H9 (cell line): ENCODE measurements around the gene CFDP1. TPM values are rescaled to one million over a fixed set of nuclear protein-coding genes. Genes with fewer than 3 reads are reported as not detected.

Source experiments
- DNase-seq: peaks from one replicate; pipeline ENCODE4 v3.0.0-alpha.2; 2017
- H2AFZ ChIP-seq: one replicate; pipeline ENCODE4 v1.6.1; 2013; ENCODE audit warnings: mild to moderate bottlenecking, low read length, control low read depth, moderate library complexity
- H2AK5ac ChIP-seq: 2 replicates; pipeline ENCODE4 v1.6.1; 2013; ENCODE audit warnings: low read length, control low read depth, mixed read lengths; ENCODE audit not compliant: insufficient read length
- H2BK120ac ChIP-seq: one replicate; pipeline ENCODE4 v1.6.1; 2013; ENCODE audit warnings: low read depth, mild to moderate bottlenecking, low read length, control low read depth, inconsistent platforms; ENCODE audit not compliant: poor library complexity, severe bottlenecking
- H2BK12ac ChIP-seq: 2 replicates; pipeline ENCODE4 v1.6.1; 2013; ENCODE audit warnings: low read length, control low read depth, mixed read lengths, low read depth; ENCODE audit not compliant: insufficient read length
- H2BK15ac ChIP-seq: 2 replicates; pipeline ENCODE4 v1.6.1; 2013; ENCODE audit warnings: low read depth, low read length, control low read depth
- H2BK20ac ChIP-seq: one replicate; pipeline ENCODE4 v1.6.1; 2013; ENCODE audit warnings: low read depth, mild to moderate bottlenecking, low read length, control low read depth, inconsistent platforms; ENCODE audit not compliant: poor library complexity, severe bottlenecking
- H2BK5ac ChIP-seq: 2 replicates; pipeline ENCODE4 v1.6.1; 2013; ENCODE audit warnings: low read length, control low read depth, mixed read lengths; ENCODE audit not compliant: insufficient read length
- H3K14ac ChIP-seq: 2 replicates; pipeline ENCODE4 v1.6.1; 2013; ENCODE audit warnings: low read length, control low read depth; ENCODE audit not compliant: insufficient read depth
- H3K18ac ChIP-seq: 2 replicates; pipeline ENCODE4 v1.6.1; 2013; ENCODE audit warnings: low read depth, mild to moderate bottlenecking, mixed read lengths, low read length, control low read depth; ENCODE audit not compliant: insufficient read length
- H3K23ac ChIP-seq: 2 replicates; pipeline ENCODE4 v1.6.1; 2013; ENCODE audit warnings: low read length, control low read depth, mixed read lengths, low read depth; ENCODE audit not compliant: insufficient read length
- H3K23me2 ChIP-seq: 2 replicates; pipeline ENCODE4 v1.6.1; 2013; ENCODE audit warnings: low read depth, mild to moderate bottlenecking, mixed read lengths, low read length, control low read depth; ENCODE audit not compliant: insufficient read length, poor library complexity, severe bottlenecking
- H3K27ac ChIP-seq: 2 replicates; pipeline ENCODE4 v1.5.1; 2013; ENCODE audit warnings: low read length, control low read depth, mixed read lengths, low read depth; ENCODE audit not compliant: insufficient read length
- H3K27me3 ChIP-seq: 2 replicates; pipeline ENCODE4 v1.6.1; 2013; ENCODE audit warnings: low read length, control low read depth, inconsistent platforms; ENCODE audit not compliant: insufficient read depth
- H3K4ac ChIP-seq: 2 replicates; pipeline ENCODE4 v1.6.1; 2013; ENCODE audit warnings: low read depth, mild to moderate bottlenecking, control low read depth, inconsistent platforms, low read length, moderate library complexity
- H3K4me1 ChIP-seq: 2 replicates; pipeline ENCODE4 v1.6.1; 2013; ENCODE audit warnings: low read length, control low read depth, inconsistent platforms; ENCODE audit not compliant: insufficient read depth
- H3K4me2 ChIP-seq: 2 replicates; pipeline ENCODE4 v1.6.1; 2013; ENCODE audit warnings: low read length, control low read depth, mixed read lengths; ENCODE audit not compliant: insufficient read length, insufficient read depth
- H3K56ac ChIP-seq: 2 replicates; pipeline ENCODE4 v1.6.1; 2013; ENCODE audit warnings: low read depth, mild to moderate bottlenecking, mixed read lengths, low read length, control low read depth; ENCODE audit not compliant: insufficient read length
- H3K79me1 ChIP-seq: 2 replicates; pipeline ENCODE4 v1.6.1; 2013; ENCODE audit warnings: low read depth, mild to moderate bottlenecking, moderate library complexity, low read length, control low read depth, inconsistent platforms; ENCODE audit not compliant: insufficient read depth, poor library complexity, severe bottlenecking
- H3K79me2 ChIP-seq: 2 replicates; pipeline ENCODE4 v1.6.1; 2013; ENCODE audit warnings: low read length, control low read depth, inconsistent platforms; ENCODE audit not compliant: insufficient read depth
- H3K9ac ChIP-seq: 2 replicates; pipeline ENCODE4 v1.6.1; 2013; ENCODE audit warnings: low read length, control low read depth, mixed read lengths; ENCODE audit not compliant: insufficient read length; ENCODE audit errors: extremely low read depth
- H3K9me3 ChIP-seq: one replicate; pipeline ENCODE4 v1.6.1; 2013; ENCODE audit warnings: low read depth, low read length, inconsistent platforms; ENCODE audit not compliant: control insufficient read depth
- H3T11ph ChIP-seq: one replicate; pipeline ENCODE4 v1.6.1; 2013; ENCODE audit warnings: mild to moderate bottlenecking, low read length, control low read depth, inconsistent platforms
- H4K20me1 ChIP-seq: one replicate; pipeline ENCODE4 v1.6.1; 2013; ENCODE audit not compliant: control insufficient read depth, insufficient read length, insufficient read depth
- H4K5ac ChIP-seq: 2 replicates; pipeline ENCODE4 v1.6.1; 2013; ENCODE audit warnings: low read depth, mild to moderate bottlenecking, mixed read lengths, low read length, control low read depth; ENCODE audit not compliant: insufficient read length
- H4K8ac ChIP-seq: replicated peaks from 2 replicates; pipeline ENCODE4 v1.6.1; 2013; ENCODE audit warnings: low read length, control low read depth, mixed read lengths, low read depth; ENCODE audit not compliant: insufficient read length
- H4K91ac ChIP-seq: 2 replicates; pipeline ENCODE4 v1.6.1; 2013; ENCODE audit warnings: low read depth, mild to moderate bottlenecking, moderate library complexity, mixed read lengths, low read length, control low read depth; ENCODE audit not compliant: insufficient read length
- H3K27ac Mint-ChIP-seq, 3 experiments: 2 replicates in 2 of 3; 3 replicates in 1 of 3; pipeline ENCODE4 v1.8.0; 2020 to 2021; ENCODE audit warnings: mixed read lengths in 3 of 3, mild to moderate bottlenecking in 1 of 3, moderate library complexity in 1 of 3
- H3K27me3 Mint-ChIP-seq: 2 replicates; pipeline ENCODE4 v1.8.0; 2021; ENCODE audit warnings: low read depth, mild to moderate bottlenecking, moderate library complexity, mixed read lengths
- H3K36me3 Mint-ChIP-seq, 3 experiments: 2 replicates in 2 of 3; 3 replicates in 1 of 3; pipeline ENCODE4 v1.8.0; 2020 to 2021; ENCODE audit warnings: low read depth in 3 of 3, mixed read lengths in 3 of 3; ENCODE audit not compliant: insufficient read depth in 1 of 3
- H3K4me1 Mint-ChIP-seq, 2 experiments: 2 replicates each; pipeline ENCODE4 v1.8.0; 2020; ENCODE audit warnings: mixed read lengths in 2 of 2
- H3K4me3 Mint-ChIP-seq, 2 experiments: 2 replicates in 1 of 2; 3 replicates in 1 of 2; pipeline ENCODE4 v1.8.0; 2020 to 2021; ENCODE audit warnings: mild to moderate bottlenecking in 2 of 2, mixed read lengths in 2 of 2, moderate library complexity in 1 of 2
- H3K9me3 Mint-ChIP-seq, 2 experiments: 2 replicates in 1 of 2; 3 replicates in 1 of 2; pipeline ENCODE4 v1.8.0; 2020; ENCODE audit warnings: mild to moderate bottlenecking in 2 of 2, mixed read lengths in 2 of 2, moderate library complexity in 1 of 2
- CTCF ChIP-seq: fragments of 200-600 bp; sonication (generic); conservative IDR thresholded peaks from 3 replicates; pipeline ENCODE4 v1.8.0; 2021; ENCODE audit warnings: antibody characterized with exemption, mild to moderate bottlenecking
- WGBS: extraction: QIAGEN DNeasy Blood & Tissue Kit; methylation state at CpG from one replicate; pipeline ENCODE4 v1.1.7; 2013; ENCODE audit warnings: missing lambda C conversion rate, low lambda C conversion rate, mixed read lengths; ENCODE audit not compliant: insufficient read length; ENCODE audit errors: extremely low coverage; 5-methylcytosine and 5-hydroxymethylcytosine counted together
- total RNA-seq: library from RNA; stranded (reverse); gene quantifications from 2 replicates; pipeline ENCODE4 v1.2.1, GENCODE V29; 2021

The CFDP1 gene
- total RNA-seq, 1 experiment from 2014 or later, result 89.2 TPM

- no CpG with 5 or more reads among the region's 8 CpGs for WGBS
- Mint-ChIP-seq H3K36me3 (peaks cover 27 to 56% (median 46%) of the 10 kb centered on the region in 3 experiments), H3K4me1 (peaks cover 15 to 19% of the 10 kb centered on the region in 2 experiments), H3K9me3 (peaks cover 0 to 2% of the 10 kb centered on the region in 2 experiments; a peak in 1 of 5 replicates), H3K27me3 (no peaks in the 10 kb centered on the region; the same call in 1 of the 2 replicates), H3K4me3 (no peak overlapping the region), H3K27ac (peak overlapping the region; percentile 49 to 77 (median 70); a peak in 4 of 7 replicates)
- Histone ChIP-seq H2BK15ac (no peak overlapping the region), H2BK120ac (no peak overlapping the region), H2AFZ (no peak overlapping the region), H2BK12ac (no peak overlapping the region), H3K9ac (no peak overlapping the region), H3K27ac (no peak overlapping the region), H4K8ac (no peak overlapping the region), H2BK5ac (no peak overlapping the region), H3K4me1 (peaks cover 5% of the 10 kb centered on the region; the same call in 1 of the 2 replicates), H4K91ac (no peak overlapping the region), H3T11ph (no peak overlapping the region), H2AK5ac (no peak overlapping the region), H3K56ac (no peak overlapping the region), H3K9me3 (no peaks in the 10 kb centered on the region), H3K18ac (no peak overlapping the region), H3K23ac (no peak overlapping the region), H3K27me3 (no peaks in the 10 kb centered on the region), H2BK20ac (no peak overlapping the region), H3K23me2 (no peaks in the 10 kb centered on the region), H3K14ac (no peak overlapping the region), H3K79me1 (no peaks in the 10 kb centered on the region), H3K4ac (no peak overlapping the region), H4K20me1 (no peaks in the 10 kb centered on the region), H4K5ac (no peak overlapping the region), H3K4me2 (no peak overlapping the region), H3K79me2 (no peaks in the 10 kb centered on the region)
- DNase-seq, result no peak
- no peak for TF ChIP-seq CTCF
Observed at GRCh38 chr16:75476817-75477216, 43.5 kb upstream of the CFDP1 start.
